Activated CD4-positive, CD25-positive, alpha-beta regulatory T cell treated with anti-CD3 and anti-CD28 coated beads, Interleukin-2, amount 50 U/mL, for 16 hours (primary cell): ENCODE results near the gene TRAPPC2.
"Not testable (repeated sequence)": the region's sequence is repeated elsewhere in the genome, so short reads cannot be mapped to it uniquely, and the experiment has no call there.

Experiments used
- DNase-seq: peaks from one replicate; pipeline ENCODE4 v3.0.0-alpha.2; 2020; ENCODE audit warnings: low read depth, low spot score

Gene TRAPPC2

GRCh38 chrX:13747836-13748235 is 13.4 kb upstream of the TRAPPC2 start:
- no peak for DNase-seq

- DNase-seq = peak; percentile 10
Measured at GRCh38 chrX:13742397-13743176, 8.2 kb upstream of the TRAPPC2 start.

GRCh38 chrX:13741695-13742094 is 7.3 kb upstream of the TRAPPC2 start:
- DNase-seq = no peak

GRCh38 chrX:13733506-13733905 is 914 bp downstream of the TRAPPC2 start:
- DNase-seq = no peak

- no peak for DNase-seq
Measured at GRCh38 chrX:13732246-13733067, 2.0 kb downstream of the TRAPPC2 start.

GRCh38 chrX:13730523-13730922 is 3.9 kb downstream of the TRAPPC2 start:
- DNase-seq = not testable (repeated sequence)

GRCh38 chrX:13726583-13726982 is 7.8 kb downstream of the TRAPPC2 start:
- DNase-seq = not testable (repeated sequence)

- DNase-seq = not testable (repeated sequence)
Measured at GRCh38 chrX:13724878-13725277, 9.5 kb downstream of the TRAPPC2 start.

- DNase-seq = no peak
Measured at GRCh38 chrX:13721819-13722519, 12.5 kb downstream of the TRAPPC2 start.

GRCh38 chrX:13721371-13721770 is 13.0 kb downstream of the TRAPPC2 start:
- no peak for DNase-seq

GRCh38 chrX:13719192-13719856 is 15.1 kb downstream of the TRAPPC2 start:
- DNase-seq = no peak

GRCh38 chrX:13717700-13718472 is 16.5 kb downstream of the TRAPPC2 start:
- no peak for DNase-seq

GRCh38 chrX:13716905-13717304 is 17.5 kb downstream of the TRAPPC2 start:
- DNase-seq = no peak

- DNase-seq = no peak
Measured at GRCh38 chrX:13716455-13716854, 18.0 kb downstream of the TRAPPC2 start.

- no peak for DNase-seq
Measured at GRCh38 chrX:13711141-13711540, 23.3 kb downstream of the TRAPPC2 start.

GRCh38 chrX:13703589-13703988 is 30.8 kb downstream of the TRAPPC2 start:
- no peak for DNase-seq

- DNase-seq = no peak
Measured at GRCh38 chrX:13703135-13703534, 31.3 kb downstream of the TRAPPC2 start.

- DNase-seq = no peak
Measured at GRCh38 chrX:13702111-13702789, 32.2 kb downstream of the TRAPPC2 start.

GRCh38 chrX:13700380-13700779 is 34.0 kb downstream of the TRAPPC2 start:
- DNase-seq = no peak

GRCh38 chrX:13699183-13699826 is 35.1 kb downstream of the TRAPPC2 start:
- DNase-seq = no peak
